ENCODE measurements around the gene MANSC4. TPM values are rescaled to one million over a fixed set of nuclear protein-coding genes. Genes with fewer than 3 reads are reported as not detected.

MANSC4 gene
- polyA plus RNA-seq, 1 donor from 2014 or later = 0.43 TPM

DNA sequence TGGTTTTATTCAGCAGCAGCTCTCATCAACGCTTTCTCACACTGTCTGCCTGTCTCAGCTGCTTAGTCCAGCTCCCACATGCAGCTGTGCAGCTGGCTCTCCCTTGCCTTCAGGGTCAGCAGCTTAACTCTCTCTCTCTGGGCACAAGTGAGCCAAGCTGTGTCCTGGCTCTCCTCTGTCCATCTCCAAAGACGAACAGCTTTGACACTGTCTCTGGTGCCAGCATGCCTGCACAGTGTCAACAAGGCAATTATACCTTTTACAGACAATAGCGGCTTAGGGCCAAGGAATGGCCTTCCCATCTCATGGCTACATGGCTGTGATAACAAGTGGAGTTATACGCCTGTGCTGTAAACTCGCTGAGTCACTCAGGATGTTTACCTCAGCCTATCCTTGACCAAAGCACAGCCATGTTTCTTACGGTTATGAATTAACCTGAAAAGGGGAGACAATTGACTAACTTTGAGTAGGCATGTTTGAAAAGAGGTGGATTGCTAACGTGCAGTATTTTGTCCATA, 38.4 kb upstream of the MANSC4 start:
- TF ChIP-seq SMC3 (conservative IDR thresholded peaks at IDR 0.05; ENCODE audit: poor library complexity) (no peak), EP300 (conservative IDR thresholded peaks at IDR 0.05; ENCODE audit: poor library complexity, severe bottlenecking) (no peak), TAF1 (IDR thresholded peaks at IDR 0.05; ENCODE audit: low read depth) (no peak), RAD21 (conservative IDR thresholded peaks at IDR 0.05) (no peak), POLR2AphosphoS5 (IDR thresholded peaks at IDR 0.05) (no peak), EZH2 (IDR thresholded peaks at IDR 0.05; ENCODE audit: borderline replicate concordance, insufficient read depth, low read length, poor library complexity, severe bottlenecking) (no peak), MXI1 (conservative IDR thresholded peaks at IDR 0.05; ENCODE audit: poor library complexity, severe bottlenecking) (no peak)
- TF ChIP-seq, protein P1, sequence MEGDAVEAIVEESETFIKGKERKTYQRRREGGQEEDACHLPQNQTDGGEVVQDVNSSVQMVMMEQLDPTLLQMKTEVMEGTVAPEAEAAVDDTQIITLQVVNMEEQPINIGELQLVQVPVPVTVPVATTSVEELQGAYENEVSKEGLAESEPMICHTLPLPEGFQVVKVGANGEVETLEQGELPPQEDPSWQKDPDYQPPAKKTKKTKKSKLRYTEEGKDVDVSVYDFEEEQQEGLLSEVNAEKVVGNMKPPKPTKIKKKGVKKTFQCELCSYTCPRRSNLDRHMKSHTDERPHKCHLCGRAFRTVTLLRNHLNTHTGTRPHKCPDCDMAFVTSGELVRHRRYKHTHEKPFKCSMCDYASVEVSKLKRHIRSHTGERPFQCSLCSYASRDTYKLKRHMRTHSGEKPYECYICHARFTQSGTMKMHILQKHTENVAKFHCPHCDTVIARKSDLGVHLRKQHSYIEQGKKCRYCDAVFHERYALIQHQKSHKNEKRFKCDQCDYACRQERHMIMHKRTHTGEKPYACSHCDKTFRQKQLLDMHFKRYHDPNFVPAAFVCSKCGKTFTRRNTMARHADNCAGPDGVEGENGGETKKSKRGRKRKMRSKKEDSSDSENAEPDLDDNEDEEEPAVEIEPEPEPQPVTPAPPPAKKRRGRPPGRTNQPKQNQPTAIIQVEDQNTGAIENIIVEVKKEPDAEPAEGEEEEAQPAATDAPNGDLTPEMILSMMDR (IDR thresholded peaks at IDR 0.05; ENCODE audit: poor library complexity, severe bottlenecking) = no peak
- TF ChIP-seq, protein P2, sequence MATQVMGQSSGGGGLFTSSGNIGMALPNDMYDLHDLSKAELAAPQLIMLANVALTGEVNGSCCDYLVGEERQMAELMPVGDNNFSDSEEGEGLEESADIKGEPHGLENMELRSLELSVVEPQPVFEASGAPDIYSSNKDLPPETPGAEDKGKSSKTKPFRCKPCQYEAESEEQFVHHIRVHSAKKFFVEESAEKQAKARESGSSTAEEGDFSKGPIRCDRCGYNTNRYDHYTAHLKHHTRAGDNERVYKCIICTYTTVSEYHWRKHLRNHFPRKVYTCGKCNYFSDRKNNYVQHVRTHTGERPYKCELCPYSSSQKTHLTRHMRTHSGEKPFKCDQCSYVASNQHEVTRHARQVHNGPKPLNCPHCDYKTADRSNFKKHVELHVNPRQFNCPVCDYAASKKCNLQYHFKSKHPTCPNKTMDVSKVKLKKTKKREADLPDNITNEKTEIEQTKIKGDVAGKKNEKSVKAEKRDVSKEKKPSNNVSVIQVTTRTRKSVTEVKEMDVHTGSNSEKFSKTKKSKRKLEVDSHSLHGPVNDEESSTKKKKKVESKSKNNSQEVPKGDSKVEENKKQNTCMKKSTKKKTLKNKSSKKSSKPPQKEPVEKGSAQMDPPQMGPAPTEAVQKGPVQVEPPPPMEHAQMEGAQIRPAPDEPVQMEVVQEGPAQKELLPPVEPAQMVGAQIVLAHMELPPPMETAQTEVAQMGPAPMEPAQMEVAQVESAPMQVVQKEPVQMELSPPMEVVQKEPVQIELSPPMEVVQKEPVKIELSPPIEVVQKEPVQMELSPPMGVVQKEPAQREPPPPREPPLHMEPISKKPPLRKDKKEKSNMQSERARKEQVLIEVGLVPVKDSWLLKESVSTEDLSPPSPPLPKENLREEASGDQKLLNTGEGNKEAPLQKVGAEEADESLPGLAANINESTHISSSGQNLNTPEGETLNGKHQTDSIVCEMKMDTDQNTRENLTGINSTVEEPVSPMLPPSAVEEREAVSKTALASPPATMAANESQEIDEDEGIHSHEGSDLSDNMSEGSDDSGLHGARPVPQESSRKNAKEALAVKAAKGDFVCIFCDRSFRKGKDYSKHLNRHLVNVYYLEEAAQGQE (IDR thresholded peaks at IDR 0.05; ENCODE audit: borderline replicate concordance) = no peak
- Histone ChIP-seq H4K20me1 (ENCODE audit: insufficient read depth) (no peaks in the 10 kb centered on the region), H3F3A (ENCODE audit: insufficient read depth, low read length, poor library complexity, severe bottlenecking) (no peaks in the 10 kb centered on the region), H3K4me2 (ENCODE audit: low read length) (no peak overlapping the region), H3K9me3 (ENCODE audit: low read length) (no peaks in the 10 kb centered on the region), H3K27me3 (ENCODE audit: insufficient read depth, low read depth, low read length) (no peaks in the 10 kb centered on the region), H3K9me2 (ENCODE audit: insufficient read depth, low read length) (no peaks in the 10 kb centered on the region), H3K36me3 (ENCODE audit: insufficient read depth, low read length) (no peaks in the 10 kb centered on the region), H3K9ac (ENCODE audit: low read length) (no peak overlapping the region), H3K79me2 (replicated peaks; ENCODE audit: insufficient read depth, low read length) (no peaks in the 10 kb centered on the region), H3K4me3 (ENCODE audit: low read length) (no peak overlapping the region), H2AFZ (ENCODE audit: low read depth, low read length) (no peak overlapping the region), H3K27ac (ENCODE audit: low read length) (no peak overlapping the region)

DNA sequence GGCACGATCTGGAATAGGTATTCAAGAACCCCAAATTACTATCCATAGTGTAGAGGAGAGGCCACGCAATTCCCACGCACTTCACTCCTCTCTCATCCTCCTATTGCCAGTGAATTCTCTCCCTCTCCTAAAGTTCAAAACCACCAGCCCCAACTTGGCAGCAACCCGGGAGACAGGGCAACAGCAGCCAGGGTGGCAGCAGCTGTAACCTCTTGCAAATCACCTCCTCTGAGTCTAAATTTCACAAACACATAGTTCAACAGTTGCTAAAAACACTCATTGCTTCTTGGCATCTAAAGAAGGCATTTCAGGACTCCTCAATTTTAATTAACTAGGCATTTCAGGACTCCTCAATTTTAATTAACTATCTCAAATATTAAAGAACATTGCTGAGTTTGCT, 37.7 kb upstream of the MANSC4 start:
- H2AFZ ChIP-seq (ENCODE audit: low read depth, low read length) = no peak overlapping the region
- no peak overlapping the region for H3K9ac ChIP-seq (ENCODE audit: low read length)
- H3K9me3 ChIP-seq (ENCODE audit: low read length) = no peaks in the 10 kb centered on the region
- no peak overlapping the region for H3K4me2 ChIP-seq (ENCODE audit: low read length)
- H3K9me2 ChIP-seq (ENCODE audit: insufficient read depth, low read length) = no peaks in the 10 kb centered on the region
- no peaks in the 10 kb centered on the region for H3K79me2 ChIP-seq (replicated peaks; ENCODE audit: insufficient read depth, low read length)
- H3K27me3 ChIP-seq (ENCODE audit: insufficient read depth, low read depth, low read length) = no peaks in the 10 kb centered on the region
- H3K27ac ChIP-seq (ENCODE audit: low read length) = no peak overlapping the region
- TF ChIP-seq, protein P1 (IDR thresholded peaks at IDR 0.05; ENCODE audit: poor library complexity, severe bottlenecking) = no peak
- TF ChIP-seq POLR2AphosphoS5 (IDR thresholded peaks at IDR 0.05) = no peak
- no peak for TF ChIP-seq MXI1 (conservative IDR thresholded peaks at IDR 0.05; ENCODE audit: poor library complexity, severe bottlenecking)
- TF ChIP-seq TAF1 (IDR thresholded peaks at IDR 0.05; ENCODE audit: low read depth) = no peak
- no peak for TF ChIP-seq EZH2 (IDR thresholded peaks at IDR 0.05; ENCODE audit: borderline replicate concordance, insufficient read depth, low read length, poor library complexity, severe bottlenecking)
- TF ChIP-seq, protein P2 (IDR thresholded peaks at IDR 0.05; ENCODE audit: borderline replicate concordance) = no peak
- no peak for TF ChIP-seq RAD21 (conservative IDR thresholded peaks at IDR 0.05)
- TF ChIP-seq SMC3 (conservative IDR thresholded peaks at IDR 0.05; ENCODE audit: poor library complexity) = no peak
- TF ChIP-seq EP300 (conservative IDR thresholded peaks at IDR 0.05; ENCODE audit: poor library complexity, severe bottlenecking) = no peak
- H4K20me1 ChIP-seq (ENCODE audit: insufficient read depth) = no peaks in the 10 kb centered on the region
- no peaks in the 10 kb centered on the region for H3F3A ChIP-seq (ENCODE audit: insufficient read depth, low read length, poor library complexity, severe bottlenecking)
- no peaks in the 10 kb centered on the region for H3K36me3 ChIP-seq (ENCODE audit: insufficient read depth, low read length)
- H3K4me3 ChIP-seq (ENCODE audit: low read length) = no peak overlapping the region

All from neural cell (in vitro differentiated cells).